Midbrain (tissue), 1 donor: Measurements from ENCODE around the gene CDK15.
A peak's percentile ranks its signal among the peaks of the same experiment; 100 is the strongest.
"Not testable (repeated sequence)": the region's sequence is repeated elsewhere in the genome, so short reads cannot be mapped to it uniquely, and the experiment has no call there.

Experiments
- DNase-seq: peaks from one replicate; lab custom pipeline; 2025; lab: John Stamatoyannopoulos, UW

The CDK15 gene

GRCh38 chr2:201830666-201831065 lies 24.3 kb downstream of the CDK15 start:
- DNase-seq: no peak

GRCh38 chr2:201831469-201831868 lies 25.1 kb downstream of the CDK15 start:
- DNase-seq: no peak

- no peak for DNase-seq
Measured at GRCh38 chr2:201833781-201834180, 27.4 kb downstream of the CDK15 start.

GRCh38 chr2:201835066-201835465 lies 28.7 kb downstream of the CDK15 start:
- DNase-seq: no peak

- DNase-seq: no peak
Measured at GRCh38 chr2:201837391-201837790, 31.1 kb downstream of the CDK15 start.

GRCh38 chr2:201837824-201838431 lies 31.6 kb downstream of the CDK15 start:
- no peak for DNase-seq

- DNase-seq: no peak
Measured at GRCh38 chr2:201839727-201840126, 33.4 kb downstream of the CDK15 start.

GRCh38 chr2:201840726-201841125 lies 34.4 kb downstream of the CDK15 start:
- DNase-seq: no peak

- DNase-seq: no peak
Measured at GRCh38 chr2:201842131-201842860, 36.0 kb downstream of the CDK15 start.

GRCh38 chr2:201844922-201845321 lies 38.6 kb downstream of the CDK15 start:
- not testable (repeated sequence) for DNase-seq

GRCh38 chr2:201847481-201847880 lies 41.1 kb downstream of the CDK15 start:
- no peak for DNase-seq

- no peak for DNase-seq
Measured at GRCh38 chr2:201852462-201852861, 46.1 kb downstream of the CDK15 start.

GRCh38 chr2:201852878-201853415 lies 46.6 kb downstream of the CDK15 start:
- DNase-seq: no peak

GRCh38 chr2:201854221-201854801 lies 48.0 kb downstream of the CDK15 start:
- no peak for DNase-seq

GRCh38 chr2:201854841-201855240 lies 48.5 kb downstream of the CDK15 start:
- DNase-seq: no peak

GRCh38 chr2:201855356-201855755 lies 49.0 kb downstream of the CDK15 start:
- no peak for DNase-seq

- DNase-seq: no peak
Measured at GRCh38 chr2:201857326-201857725, 51.0 kb downstream of the CDK15 start.

- DNase-seq: peak; percentile 30
Measured at GRCh38 chr2:201858281-201859184, 52.2 kb downstream of the CDK15 start.

- DNase-seq: no peak
Measured at GRCh38 chr2:201859949-201860348, 53.6 kb downstream of the CDK15 start.

GRCh38 chr2:201860636-201861066 lies 54.3 kb downstream of the CDK15 start:
- peak; percentile 83 for DNase-seq

- no peak for DNase-seq
Measured at GRCh38 chr2:201862843-201863242, 56.5 kb downstream of the CDK15 start.
